GM23338 (cell line): ENCODE results near the gene TMEM252. TPM values are rescaled to one million over a fixed set of nuclear protein-coding genes. Genes with fewer than 3 reads are reported as not detected.

Source experiments
- ATAC-seq: fragments of 200-7000 bp; cut with Tn5 transposase; 3 replicates; pipeline ENCODE4 v1.9.1; 2020
- DNase-seq: peaks from one replicate; pipeline ENCODE4 v3.0.0-alpha.2; 2015; ENCODE audit warnings: low spot score
- H2AFZ ChIP-seq: fragments of 200-600 bp; sonication (generic); 2 replicates; pipeline ENCODE4 v1.8.0; 2016; ENCODE audit warnings: antibody characterized with exemption, mild to moderate bottlenecking, moderate library complexity
- H3F3A ChIP-seq: fragments of 200-600 bp; sonication (generic); replicated peaks from 2 replicates; pipeline ENCODE4 v1.8.0; 2017; ENCODE audit warnings: antibody characterized with exemption, mixed run types, low read depth
- H3K27ac ChIP-seq: fragments of 200-600 bp; sonication (generic); 2 replicates; pipeline ENCODE4 v1.6.1; 2016; ENCODE audit warnings: low read depth
- H3K27me3 ChIP-seq: fragments of 200-600 bp; sonication (generic); 2 replicates; pipeline ENCODE4 v1.8.0; 2016; ENCODE audit warnings: mild to moderate bottlenecking, mixed run types, moderate library complexity; ENCODE audit not compliant: insufficient read depth
- H3K36me3 ChIP-seq: fragments of 200-600 bp; sonication (generic); 2 replicates; pipeline ENCODE4 v1.8.0; 2016; ENCODE audit warnings: mild to moderate bottlenecking; ENCODE audit not compliant: insufficient read depth
- H3K4me1 ChIP-seq: fragments of 200-600 bp; sonication (generic); 2 replicates; pipeline ENCODE4 v1.8.0; 2016; ENCODE audit warnings: mild to moderate bottlenecking, moderate library complexity; ENCODE audit not compliant: insufficient read depth
- H3K4me2 ChIP-seq: fragments of 200-600 bp; sonication (generic); 2 replicates; pipeline ENCODE4 v1.7.1; 2017; ENCODE audit warnings: mixed run types
- H3K4me3 ChIP-seq: fragments of 200-600 bp; sonication (generic); 2 replicates; pipeline ENCODE4 v1.6.1; 2016; ENCODE audit warnings: mixed run types
- H3K79me2 ChIP-seq: fragments of 200-600 bp; sonication (generic); replicated peaks from 2 replicates; pipeline ENCODE4 v1.8.0; 2017; ENCODE audit warnings: mild to moderate bottlenecking; ENCODE audit not compliant: insufficient read depth
- H3K9me2 ChIP-seq: fragments of 200-600 bp; sonication (generic); 2 replicates; pipeline ENCODE4 v1.8.0; 2017; ENCODE audit not compliant: insufficient read depth
- H4K20me1 ChIP-seq: fragments of 200-600 bp; sonication (generic); replicated peaks from 2 replicates; pipeline ENCODE4 v1.8.0; 2017; ENCODE audit warnings: mild to moderate bottlenecking; ENCODE audit not compliant: insufficient read depth
- H3K27ac Mint-ChIP-seq: 2 replicates; pipeline ENCODE4 v1.8.0; 2020; ENCODE audit warnings: inconsistent platforms, mild to moderate bottlenecking, moderate library complexity, mixed read lengths
- H3K27me3 Mint-ChIP-seq: 3 replicates; pipeline ENCODE4 v1.8.0; 2022; ENCODE audit warnings: low read depth, mild to moderate bottlenecking, moderate library complexity, mixed read lengths, inconsistent platforms; ENCODE audit not compliant: insufficient read depth, poor library complexity
- H3K36me3 Mint-ChIP-seq: 3 replicates; pipeline ENCODE4 v1.8.0; 2021; ENCODE audit warnings: low read depth, mild to moderate bottlenecking, inconsistent platforms, moderate library complexity, mixed read lengths
- H3K4me1 Mint-ChIP-seq: 3 replicates; pipeline ENCODE4 v1.8.0; 2020; ENCODE audit warnings: mild to moderate bottlenecking, inconsistent platforms, mixed read lengths
- H3K4me3 Mint-ChIP-seq: 3 replicates; pipeline ENCODE4 v1.8.0; 2021; ENCODE audit warnings: moderate library complexity, mild to moderate bottlenecking, inconsistent platforms, mixed read lengths
- H3K9me3 Mint-ChIP-seq: 3 replicates; pipeline ENCODE4 v1.8.0; 2020; ENCODE audit warnings: moderate library complexity, mild to moderate bottlenecking, inconsistent platforms, mixed read lengths
- CREB1 ChIP-seq: fragments of 250-450 bp; sonication (Bioruptor Pico); IDR thresholded peaks from 2 replicates; pipeline ENCODE4 v1.5.0; 2020; ENCODE audit warnings: low read depth, mild to moderate bottlenecking, moderate library complexity
- EZH2 ChIP-seq: fragments of 200-600 bp; sonication (generic); IDR thresholded peaks from one replicate; pipeline ENCODE4 v1.8.0; 2017; ENCODE audit warnings: antibody characterized with exemption, mild to moderate bottlenecking, low read depth; ENCODE audit not compliant: unreplicated experiment
- EZH2phosphoT487 ChIP-seq: fragments of 200-600 bp; sonication (generic); IDR thresholded peaks from one replicate; pipeline ENCODE4 v1.8.1; 2018; ENCODE audit warnings: antibody characterized with exemption; ENCODE audit not compliant: unreplicated experiment
- NANOG ChIP-seq: IDR thresholded peaks from 2 replicates; pipeline ENCODE4 v1.6.1; 2016; ENCODE audit warnings: antibody characterized with exemption, borderline replicate concordance
- POLR2AphosphoS5 ChIP-seq: IDR thresholded peaks from 2 replicates; pipeline ENCODE4 v1.6.1; 2016; ENCODE audit warnings: antibody characterized with exemption, low read depth
- STAT1 ChIP-seq: IDR thresholded peaks from one replicate; pipeline ENCODE4 v1.6.1; 2016; ENCODE audit warnings: antibody characterized with exemption; ENCODE audit not compliant: unreplicated experiment
- ZNF114 ChIP-seq: fragments of 250-450 bp; sonication (Bioruptor Pico); IDR thresholded peaks from 2 replicates; pipeline ENCODE4 v1.5.0; 2020; ENCODE audit warnings: mild to moderate bottlenecking, moderate library complexity
- ZNF331 ChIP-seq: fragments of 250-450 bp; sonication (Bioruptor Pico); IDR thresholded peaks from 2 replicates; pipeline ENCODE4 v1.5.0; 2020; ENCODE audit warnings: low read depth, mild to moderate bottlenecking, moderate library complexity
- polyA plus RNA-seq: library from polyadenylated mRNA; unstranded; fragments of >200 nt; fragmentation: Nextera tagmentation; extraction: Ambion mirVana; gene quantifications from 2 replicates; pipeline ENCODE4 v1.2.1, GENCODE V29; 2016
- total RNA-seq: library from RNA; depleted of rRNA; stranded (reverse); fragments of >200 nt; shearing (Covaris generic); gene quantifications from 2 replicates; pipeline ENCODE4 v1.2.3, GENCODE V29; 2014
- TF ChIP-seq, protein P1 (sequence below): fragments of 250-450 bp; sonication (Bioruptor Pico); IDR thresholded peaks from 2 replicates; pipeline ENCODE4 v1.5.0; 2020; ENCODE audit warnings: mild to moderate bottlenecking, moderate library complexity
- TF ChIP-seq, protein P2 (sequence below), 2 experiments: fragments of 200-600 bp in 1 of 2; sonication (generic) in 1 of 2; conservative IDR thresholded peaks; 2 replicates each; pipeline versions ENCODE4 v1.5.1 to v1.6.1; 2016 to 2017; ENCODE audit warnings: antibody characterized with exemption in 2 of 2, low read depth in 2 of 2, mild to moderate bottlenecking in 2 of 2, moderate library complexity in 1 of 2
- TF ChIP-seq, protein P3 (sequence below): IDR thresholded peaks from 2 replicates; pipeline ENCODE4 v1.6.1; 2016; ENCODE audit warnings: antibody characterized with exemption
- TF ChIP-seq, protein P4 (sequence below): IDR thresholded peaks from one replicate; pipeline ENCODE4 v1.6.1; 2018; ENCODE audit warnings: antibody characterized with exemption; ENCODE audit not compliant: unreplicated experiment

Gene TMEM252
- total and polyA plus RNA-seq, 2 experiments from 2014 or later, result not detected

DNA sequence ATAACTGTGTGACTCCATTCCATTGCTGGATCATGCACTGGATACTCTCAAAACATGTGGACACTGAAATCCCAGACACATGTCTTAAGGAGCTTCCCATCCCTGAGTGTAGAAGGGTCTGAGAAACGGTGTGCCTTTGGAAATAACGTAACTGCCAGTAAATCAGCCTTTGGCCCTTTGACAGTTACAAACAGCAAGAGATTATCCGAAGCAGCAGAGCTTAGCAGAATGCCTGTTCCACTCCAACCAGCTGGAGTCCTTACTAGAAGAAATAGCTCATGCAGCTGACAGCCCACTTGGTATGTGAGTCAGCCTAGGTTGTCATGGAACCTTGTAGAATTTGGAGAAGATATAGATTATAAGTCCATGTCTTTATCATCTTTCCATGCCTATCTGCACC is 7.0 kb downstream of the TMEM252 start:
- no peaks in the 10 kb centered on the region for H3K79me2 ChIP-seq
- H2AFZ ChIP-seq, result no peak overlapping the region
- DNase-seq (no peak), ATAC-seq (no peak)
- no peaks in the 10 kb centered on the region for H3K9me2 ChIP-seq
- Mint-ChIP-seq H3K4me1 (peaks cover 2% of the 10 kb centered on the region; the same call in 1 of the 3 replicates), H3K27me3 (peaks cover 5% of the 10 kb centered on the region), H3K36me3 (no peaks in the 10 kb centered on the region), H3K9me3 (no peaks in the 10 kb centered on the region), H3K27ac (no peak overlapping the region), H3K4me3 (no peak overlapping the region)
- H3K27me3 ChIP-seq, result peaks cover 42% of the 10 kb centered on the region; the same call in 1 of the 2 replicates
- no peaks in the 10 kb centered on the region for H4K20me1 ChIP-seq
- H3K27ac ChIP-seq, result no peak overlapping the region
- no peak overlapping the region for H3K4me3 ChIP-seq
- H3K4me1 ChIP-seq, result no peaks in the 10 kb centered on the region
- H3F3A ChIP-seq, result no peaks in the 10 kb centered on the region
- no peaks in the 10 kb centered on the region for H3K36me3 ChIP-seq
- TF ChIP-seq, protein P1, sequence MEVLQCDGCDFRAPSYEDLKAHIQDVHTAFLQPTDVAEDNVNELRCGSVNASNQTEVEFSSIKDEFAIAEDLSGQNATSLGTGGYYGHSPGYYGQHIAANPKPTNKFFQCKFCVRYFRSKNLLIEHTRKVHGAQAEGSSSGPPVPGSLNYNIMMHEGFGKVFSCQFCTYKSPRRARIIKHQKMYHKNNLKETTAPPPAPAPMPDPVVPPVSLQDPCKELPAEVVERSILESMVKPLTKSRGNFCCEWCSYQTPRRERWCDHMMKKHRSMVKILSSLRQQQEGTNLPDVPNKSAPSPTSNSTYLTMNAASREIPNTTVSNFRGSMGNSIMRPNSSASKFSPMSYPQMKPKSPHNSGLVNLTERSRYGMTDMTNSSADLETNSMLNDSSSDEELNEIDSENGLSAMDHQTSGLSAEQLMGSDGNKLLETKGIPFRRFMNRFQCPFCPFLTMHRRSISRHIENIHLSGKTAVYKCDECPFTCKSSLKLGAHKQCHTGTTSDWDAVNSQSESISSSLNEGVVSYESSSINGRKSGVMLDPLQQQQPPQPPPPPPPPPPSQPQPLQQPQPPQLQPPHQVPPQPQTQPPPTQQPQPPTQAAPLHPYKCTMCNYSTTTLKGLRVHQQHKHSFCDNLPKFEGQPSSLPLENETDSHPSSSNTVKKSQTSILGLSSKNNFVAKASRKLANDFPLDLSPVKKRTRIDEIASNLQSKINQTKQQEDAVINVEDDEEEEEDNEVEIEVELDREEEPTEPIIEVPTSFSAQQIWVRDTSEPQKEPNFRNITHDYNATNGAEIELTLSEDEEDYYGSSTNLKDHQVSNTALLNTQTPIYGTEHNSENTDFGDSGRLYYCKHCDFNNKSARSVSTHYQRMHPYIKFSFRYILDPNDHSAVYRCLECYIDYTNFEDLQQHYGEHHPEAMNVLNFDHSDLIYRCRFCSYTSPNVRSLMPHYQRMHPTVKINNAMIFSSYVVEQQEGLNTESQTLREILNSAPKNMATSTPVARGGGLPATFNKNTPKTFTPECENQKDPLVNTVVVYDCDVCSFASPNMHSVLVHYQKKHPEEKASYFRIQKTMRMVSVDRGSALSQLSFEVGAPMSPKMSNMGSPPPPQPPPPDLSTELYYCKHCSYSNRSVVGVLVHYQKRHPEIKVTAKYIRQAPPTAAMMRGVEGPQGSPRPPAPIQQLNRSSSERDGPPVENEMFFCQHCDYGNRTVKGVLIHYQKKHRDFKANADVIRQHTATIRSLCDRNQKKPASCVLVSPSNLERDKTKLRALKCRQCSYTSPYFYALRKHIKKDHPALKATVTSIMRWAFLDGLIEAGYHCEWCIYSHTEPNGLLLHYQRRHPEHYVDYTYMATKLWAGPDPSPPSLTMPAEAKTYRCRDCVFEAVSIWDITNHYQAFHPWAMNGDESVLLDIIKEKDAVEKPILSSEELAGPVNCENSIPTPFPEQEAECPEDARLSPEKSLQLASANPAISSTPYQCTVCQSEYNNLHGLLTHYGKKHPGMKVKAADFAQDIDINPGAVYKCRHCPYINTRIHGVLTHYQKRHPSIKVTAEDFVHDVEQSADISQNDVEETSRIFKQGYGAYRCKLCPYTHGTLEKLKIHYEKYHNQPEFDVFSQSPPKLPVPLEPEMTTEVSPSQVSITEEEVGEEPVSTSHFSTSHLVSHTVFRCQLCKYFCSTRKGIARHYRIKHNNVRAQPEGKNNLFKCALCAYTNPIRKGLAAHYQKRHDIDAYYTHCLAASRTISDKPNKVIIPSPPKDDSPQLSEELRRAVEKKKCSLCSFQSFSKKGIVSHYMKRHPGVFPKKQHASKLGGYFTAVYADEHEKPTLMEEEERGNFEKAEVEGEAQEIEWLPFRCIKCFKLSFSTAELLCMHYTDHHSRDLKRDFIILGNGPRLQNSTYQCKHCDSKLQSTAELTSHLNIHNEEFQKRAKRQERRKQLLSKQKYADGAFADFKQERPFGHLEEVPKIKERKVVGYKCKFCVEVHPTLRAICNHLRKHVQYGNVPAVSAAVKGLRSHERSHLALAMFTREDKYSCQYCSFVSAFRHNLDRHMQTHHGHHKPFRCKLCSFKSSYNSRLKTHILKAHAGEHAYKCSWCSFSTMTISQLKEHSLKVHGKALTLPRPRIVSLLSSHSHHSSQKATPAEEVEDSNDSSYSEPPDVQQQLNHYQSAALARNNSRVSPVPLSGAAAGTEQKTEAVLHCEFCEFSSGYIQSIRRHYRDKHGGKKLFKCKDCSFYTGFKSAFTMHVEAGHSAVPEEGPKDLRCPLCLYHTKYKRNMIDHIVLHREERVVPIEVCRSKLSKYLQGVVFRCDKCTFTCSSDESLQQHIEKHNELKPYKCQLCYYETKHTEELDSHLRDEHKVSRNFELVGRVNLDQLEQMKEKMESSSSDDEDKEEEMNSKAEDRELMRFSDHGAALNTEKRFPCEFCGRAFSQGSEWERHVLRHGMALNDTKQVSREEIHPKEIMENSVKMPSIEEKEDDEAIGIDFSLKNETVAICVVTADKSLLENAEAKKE, result no peak
- TF ChIP-seq ZNF331 (CRISPR knock-in tag) (no peak), EZH2 (no peak), NANOG (no peak), CREB1 (no peak), POLR2AphosphoS5 (no peak), EZH2phosphoT487 (no peak), ZNF114 (CRISPR knock-in tag) (no peak), STAT1 (no peak)
- TF ChIP-seq, protein P2, sequence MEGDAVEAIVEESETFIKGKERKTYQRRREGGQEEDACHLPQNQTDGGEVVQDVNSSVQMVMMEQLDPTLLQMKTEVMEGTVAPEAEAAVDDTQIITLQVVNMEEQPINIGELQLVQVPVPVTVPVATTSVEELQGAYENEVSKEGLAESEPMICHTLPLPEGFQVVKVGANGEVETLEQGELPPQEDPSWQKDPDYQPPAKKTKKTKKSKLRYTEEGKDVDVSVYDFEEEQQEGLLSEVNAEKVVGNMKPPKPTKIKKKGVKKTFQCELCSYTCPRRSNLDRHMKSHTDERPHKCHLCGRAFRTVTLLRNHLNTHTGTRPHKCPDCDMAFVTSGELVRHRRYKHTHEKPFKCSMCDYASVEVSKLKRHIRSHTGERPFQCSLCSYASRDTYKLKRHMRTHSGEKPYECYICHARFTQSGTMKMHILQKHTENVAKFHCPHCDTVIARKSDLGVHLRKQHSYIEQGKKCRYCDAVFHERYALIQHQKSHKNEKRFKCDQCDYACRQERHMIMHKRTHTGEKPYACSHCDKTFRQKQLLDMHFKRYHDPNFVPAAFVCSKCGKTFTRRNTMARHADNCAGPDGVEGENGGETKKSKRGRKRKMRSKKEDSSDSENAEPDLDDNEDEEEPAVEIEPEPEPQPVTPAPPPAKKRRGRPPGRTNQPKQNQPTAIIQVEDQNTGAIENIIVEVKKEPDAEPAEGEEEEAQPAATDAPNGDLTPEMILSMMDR (conservative IDR thresholded peaks at IDR 0.05; ENCODE audit: low read depth in 2 of 2), result no peak
- TF ChIP-seq, protein P3, sequence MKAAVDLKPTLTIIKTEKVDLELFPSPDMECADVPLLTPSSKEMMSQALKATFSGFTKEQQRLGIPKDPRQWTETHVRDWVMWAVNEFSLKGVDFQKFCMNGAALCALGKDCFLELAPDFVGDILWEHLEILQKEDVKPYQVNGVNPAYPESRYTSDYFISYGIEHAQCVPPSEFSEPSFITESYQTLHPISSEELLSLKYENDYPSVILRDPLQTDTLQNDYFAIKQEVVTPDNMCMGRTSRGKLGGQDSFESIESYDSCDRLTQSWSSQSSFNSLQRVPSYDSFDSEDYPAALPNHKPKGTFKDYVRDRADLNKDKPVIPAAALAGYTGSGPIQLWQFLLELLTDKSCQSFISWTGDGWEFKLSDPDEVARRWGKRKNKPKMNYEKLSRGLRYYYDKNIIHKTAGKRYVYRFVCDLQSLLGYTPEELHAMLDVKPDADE, result no peak
- TF ChIP-seq, protein P4, sequence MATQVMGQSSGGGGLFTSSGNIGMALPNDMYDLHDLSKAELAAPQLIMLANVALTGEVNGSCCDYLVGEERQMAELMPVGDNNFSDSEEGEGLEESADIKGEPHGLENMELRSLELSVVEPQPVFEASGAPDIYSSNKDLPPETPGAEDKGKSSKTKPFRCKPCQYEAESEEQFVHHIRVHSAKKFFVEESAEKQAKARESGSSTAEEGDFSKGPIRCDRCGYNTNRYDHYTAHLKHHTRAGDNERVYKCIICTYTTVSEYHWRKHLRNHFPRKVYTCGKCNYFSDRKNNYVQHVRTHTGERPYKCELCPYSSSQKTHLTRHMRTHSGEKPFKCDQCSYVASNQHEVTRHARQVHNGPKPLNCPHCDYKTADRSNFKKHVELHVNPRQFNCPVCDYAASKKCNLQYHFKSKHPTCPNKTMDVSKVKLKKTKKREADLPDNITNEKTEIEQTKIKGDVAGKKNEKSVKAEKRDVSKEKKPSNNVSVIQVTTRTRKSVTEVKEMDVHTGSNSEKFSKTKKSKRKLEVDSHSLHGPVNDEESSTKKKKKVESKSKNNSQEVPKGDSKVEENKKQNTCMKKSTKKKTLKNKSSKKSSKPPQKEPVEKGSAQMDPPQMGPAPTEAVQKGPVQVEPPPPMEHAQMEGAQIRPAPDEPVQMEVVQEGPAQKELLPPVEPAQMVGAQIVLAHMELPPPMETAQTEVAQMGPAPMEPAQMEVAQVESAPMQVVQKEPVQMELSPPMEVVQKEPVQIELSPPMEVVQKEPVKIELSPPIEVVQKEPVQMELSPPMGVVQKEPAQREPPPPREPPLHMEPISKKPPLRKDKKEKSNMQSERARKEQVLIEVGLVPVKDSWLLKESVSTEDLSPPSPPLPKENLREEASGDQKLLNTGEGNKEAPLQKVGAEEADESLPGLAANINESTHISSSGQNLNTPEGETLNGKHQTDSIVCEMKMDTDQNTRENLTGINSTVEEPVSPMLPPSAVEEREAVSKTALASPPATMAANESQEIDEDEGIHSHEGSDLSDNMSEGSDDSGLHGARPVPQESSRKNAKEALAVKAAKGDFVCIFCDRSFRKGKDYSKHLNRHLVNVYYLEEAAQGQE, result no peak
- no peak overlapping the region for H3K4me2 ChIP-seq
